Measurements from ENCODE around the gene LMLN.

LMLN gene

GRCh38 chr3:197936819-197937384 is 23.1 kb upstream of the LMLN start:
- no peak overlapping the region for H3K4me3 ChIP-seq (ENCODE audit: low read depth, low read length)
- TF ChIP-seq CTCF (IDR thresholded peaks at IDR 0.05; ENCODE audit: borderline replicate concordance, insufficient read depth, low read depth, low read length), result no peak

DNA sequence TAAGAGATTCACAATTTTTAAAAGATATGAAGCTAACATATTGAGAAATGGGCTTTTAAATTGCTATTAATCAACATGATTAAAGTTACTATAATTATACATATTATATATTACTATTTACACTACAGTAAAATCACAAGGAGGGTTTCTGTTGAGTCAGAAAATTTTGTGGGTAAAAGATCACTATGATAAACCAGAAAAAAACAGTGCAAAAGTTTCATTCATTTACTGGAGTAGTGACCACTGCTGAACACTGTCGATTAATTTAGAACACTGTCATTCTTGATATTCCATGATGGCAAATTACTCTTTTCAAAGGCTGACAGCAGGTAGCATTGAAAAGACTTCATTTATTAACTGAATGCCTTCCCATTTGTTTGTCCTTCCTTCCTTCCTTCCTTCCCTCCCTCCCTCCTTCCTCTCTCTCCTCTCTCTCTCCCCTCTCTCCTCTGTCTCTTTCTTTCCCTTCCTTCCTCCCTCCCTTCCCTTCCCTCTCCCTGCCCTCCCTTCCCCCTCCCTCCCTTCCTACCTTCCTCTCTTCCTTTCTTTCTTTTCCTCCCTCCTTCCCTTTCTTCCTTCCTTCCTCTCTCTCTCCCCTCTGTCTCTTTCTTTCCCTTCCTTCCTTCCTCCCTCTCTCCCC is 19.2 kb upstream of the LMLN start:
- no peak overlapping the region for H3K4me3 ChIP-seq (ENCODE audit: low read depth, low read length)
- TF ChIP-seq CTCF (IDR thresholded peaks at IDR 0.05; ENCODE audit: borderline replicate concordance, insufficient read depth, low read depth, low read length), result no peak

- H3K4me3 ChIP-seq (ENCODE audit: low read depth, low read length), result no peak overlapping the region
- peak; percentile 64; the same call in 1 of the 2 replicates for TF ChIP-seq CTCF (IDR thresholded peaks at IDR 0.05; ENCODE audit: borderline replicate concordance, insufficient read depth, low read depth, low read length)
These were observed 17.0 kb upstream of the LMLN start for GRCh38 chr3:197942956-197943556.

DNA sequence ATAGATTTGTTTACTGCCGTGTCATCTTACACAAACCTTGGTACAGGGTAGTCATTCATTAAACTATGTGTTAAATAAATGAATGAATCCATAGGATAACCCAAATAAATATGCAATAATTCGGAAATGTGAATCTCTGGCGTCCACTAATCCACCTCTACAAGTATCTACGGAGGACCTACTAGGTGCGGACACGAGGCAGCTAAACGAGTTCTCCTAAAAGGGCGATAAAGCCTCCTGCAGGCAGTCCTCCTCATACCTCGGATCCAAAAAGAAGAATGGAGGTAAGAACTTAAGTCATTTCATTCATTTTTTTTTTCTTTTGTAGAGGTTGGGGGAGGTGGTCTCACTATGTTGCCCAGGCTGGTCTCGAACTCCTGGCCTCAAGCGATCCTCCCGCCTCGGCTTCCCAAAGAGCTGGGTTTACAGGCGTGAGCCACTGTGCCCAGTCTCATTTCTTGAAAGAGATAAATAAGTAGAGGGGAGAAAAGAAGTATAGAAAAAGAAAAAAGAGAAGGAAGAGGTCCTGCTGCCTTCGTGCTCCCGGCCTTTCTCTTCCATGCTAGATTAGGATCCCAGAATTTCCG is 10.7 kb upstream of the LMLN start:
- no peak for TF ChIP-seq CTCF (IDR thresholded peaks at IDR 0.05; ENCODE audit: borderline replicate concordance, insufficient read depth, low read depth, low read length)
- H3K4me3 ChIP-seq (ENCODE audit: low read depth, low read length), result peak overlapping the region; percentile 45

- TF ChIP-seq CTCF (IDR thresholded peaks at IDR 0.05; ENCODE audit: borderline replicate concordance, insufficient read depth, low read depth, low read length), result no peak
- peak within 1 kb of the TSS; percentile 74 for H3K4me3 ChIP-seq (ENCODE audit: low read depth, low read length)
These were observed 10.0 kb upstream of the LMLN start, which contains the start of gene RPL35A for GRCh38 chr3:197949778-197950676. Gene RPL35A, plus strand, starts transcription at chr3:197950190. Its CDS starts 778 bp downstream, at chr3:197950968.

GRCh38 chr3:197950677-197951061 is 9.3 kb upstream of the LMLN start:
- no peak for TF ChIP-seq CTCF (IDR thresholded peaks at IDR 0.05; ENCODE audit: borderline replicate concordance, insufficient read depth, low read depth, low read length)
- H3K4me3 ChIP-seq (ENCODE audit: low read depth, low read length), result peak overlapping the region; percentile 74
